Effector CD4-positive, alpha-beta T cell (primary cell): Measurements from ENCODE around the gene ELP2.
"Not testable (repeated sequence)": the region's sequence is repeated elsewhere in the genome, so short reads cannot be mapped to it uniquely, and the experiment has no call there.

Experiments used
- DNase-seq: peaks from one replicate; pipeline ENCODE4 v3.0.0-alpha.2; 2020

ELP2 gene

GRCh38 chr18:36191711-36192110 lies 62.0 kb downstream of the ELP2 start:
- DNase-seq: no peak

DNA sequence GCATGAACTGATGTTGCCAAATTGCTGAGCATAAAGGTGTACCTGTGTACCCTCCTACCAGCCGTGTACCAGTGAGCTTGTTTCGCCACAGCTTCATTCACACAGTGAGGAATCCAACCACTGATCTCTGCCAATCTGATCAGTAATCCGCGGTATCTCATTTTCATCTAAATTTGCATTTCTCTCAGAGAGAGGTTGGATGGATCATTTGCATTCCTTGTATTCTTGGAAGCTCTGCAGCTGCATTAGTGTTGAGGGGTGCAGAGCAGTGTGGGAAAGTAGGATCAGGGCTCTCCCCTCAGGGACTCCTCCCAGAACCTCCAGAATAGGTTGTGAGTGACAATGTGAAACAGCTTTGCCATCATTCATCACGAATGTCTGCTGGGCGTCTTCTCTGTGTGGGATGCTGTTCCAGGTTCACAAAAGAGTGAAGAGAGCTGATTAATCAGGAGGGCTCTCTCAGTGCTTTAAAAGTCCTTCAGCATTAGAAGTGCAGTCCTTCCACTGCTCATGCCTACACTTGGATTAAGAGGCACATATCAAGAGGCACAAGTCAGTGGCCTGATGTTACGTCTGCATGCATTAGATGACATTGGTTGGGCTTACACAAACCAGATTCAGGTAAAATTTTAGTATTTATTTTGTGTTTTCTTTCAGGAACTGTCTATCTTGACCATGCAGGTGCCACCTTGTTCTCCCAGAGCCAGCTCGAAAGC lies 65.1 kb downstream of the ELP2 start:
- no peak for DNase-seq

GRCh38 chr18:36195427-36196122 lies 65.9 kb downstream of the ELP2 start:
- no peak for DNase-seq

DNA sequence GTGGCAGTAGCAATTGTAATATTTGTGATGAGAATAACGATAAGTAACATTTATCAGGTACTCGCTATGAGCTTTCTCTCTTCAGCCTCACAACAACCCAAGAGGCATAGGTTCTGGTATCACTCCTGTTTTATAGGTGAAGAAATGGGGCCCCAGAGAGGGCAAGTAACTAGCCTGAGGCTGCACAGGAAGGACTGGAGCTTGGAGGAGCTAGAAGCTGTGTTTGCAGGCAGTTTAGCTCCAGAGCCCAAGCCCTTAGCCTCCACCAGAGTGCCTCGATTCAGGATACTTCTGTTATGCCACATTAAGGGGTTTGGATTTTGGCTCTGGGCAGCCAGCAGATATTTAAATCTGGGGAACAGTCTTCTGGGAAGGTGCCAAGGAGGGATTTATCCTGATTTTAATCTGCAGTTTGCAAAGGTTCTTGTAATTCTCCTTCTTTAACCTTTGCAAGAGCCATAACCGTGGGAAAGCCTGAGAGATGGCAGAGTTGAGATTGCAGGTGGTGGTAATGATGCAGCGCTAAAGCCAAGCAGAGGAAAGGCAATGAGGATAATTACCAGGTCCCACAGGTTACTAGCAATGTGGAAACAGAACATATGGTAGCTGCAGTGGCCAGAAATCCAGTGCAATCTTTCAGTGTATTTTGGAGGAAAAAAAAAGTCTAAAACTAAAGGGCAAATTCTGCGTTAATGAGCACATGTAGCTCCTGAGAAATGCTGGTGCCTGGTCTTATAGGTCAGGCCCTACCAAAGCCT lies 66.7 kb downstream of the ELP2 start:
- DNase-seq: no peak

DNA sequence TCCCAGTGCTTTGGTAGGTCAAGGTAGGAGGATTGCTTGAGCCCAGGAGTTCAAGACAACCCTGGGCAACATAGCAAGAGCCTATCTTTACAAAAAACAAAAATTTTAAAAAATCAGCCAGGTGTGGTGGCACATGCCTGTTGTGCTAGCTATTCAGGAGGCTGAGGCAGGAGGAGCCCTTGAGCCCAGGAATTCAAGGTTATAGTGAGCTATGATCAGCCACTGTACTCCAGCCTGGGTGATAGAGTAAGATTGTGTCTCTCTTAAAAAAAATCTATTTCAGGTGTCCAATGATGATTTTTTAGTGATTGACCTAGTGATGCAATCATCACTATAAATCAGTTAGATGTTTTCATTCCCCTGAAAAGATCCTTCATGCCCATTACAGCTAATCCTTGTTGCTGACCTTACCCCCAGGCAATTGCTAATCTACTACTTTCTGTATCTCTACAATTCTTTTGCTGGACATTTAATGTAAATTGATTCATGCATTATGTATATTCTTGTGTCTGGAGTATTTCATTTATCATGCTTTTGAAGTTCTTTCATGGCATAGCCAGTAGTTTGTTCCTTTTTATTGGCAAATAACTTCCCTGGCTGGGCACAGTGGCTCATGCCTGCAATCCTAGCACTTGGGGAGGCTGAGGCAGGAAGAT lies 67.9 kb downstream of the ELP2 start:
- no peak for DNase-seq

DNA sequence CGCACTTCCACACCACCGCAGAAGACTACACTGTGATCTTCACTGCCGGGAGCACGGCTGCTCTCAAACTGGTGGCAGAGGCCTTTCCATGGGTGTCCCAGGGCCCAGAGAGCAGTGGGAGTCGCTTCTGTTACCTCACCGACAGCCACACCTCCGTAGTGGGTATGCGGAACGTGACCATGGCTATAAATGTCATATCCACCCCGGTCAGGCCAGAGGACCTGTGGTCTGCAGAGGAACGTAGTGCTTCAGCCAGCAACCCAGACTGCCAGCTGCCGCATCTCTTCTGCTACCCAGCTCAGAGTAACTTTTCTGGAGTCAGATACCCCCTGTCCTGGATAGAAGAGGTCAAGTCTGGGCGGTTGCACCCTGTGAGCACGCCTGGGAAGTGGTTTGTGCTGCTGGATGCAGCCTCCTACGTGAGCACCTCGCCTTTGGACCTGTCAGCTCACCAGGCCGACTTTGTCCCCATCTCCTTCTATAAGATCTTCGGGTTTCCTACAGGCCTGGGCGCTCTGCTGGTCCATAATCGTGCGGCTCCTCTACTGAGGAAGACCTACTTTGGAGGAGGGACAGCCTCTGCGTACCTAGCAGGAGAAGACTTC lies 70.1 kb downstream of the ELP2 start:
- DNase-seq: no peak

- DNase-seq: no peak
Observed at GRCh38 chr18:36200354-36200771, 70.7 kb downstream of the ELP2 start.

DNA sequence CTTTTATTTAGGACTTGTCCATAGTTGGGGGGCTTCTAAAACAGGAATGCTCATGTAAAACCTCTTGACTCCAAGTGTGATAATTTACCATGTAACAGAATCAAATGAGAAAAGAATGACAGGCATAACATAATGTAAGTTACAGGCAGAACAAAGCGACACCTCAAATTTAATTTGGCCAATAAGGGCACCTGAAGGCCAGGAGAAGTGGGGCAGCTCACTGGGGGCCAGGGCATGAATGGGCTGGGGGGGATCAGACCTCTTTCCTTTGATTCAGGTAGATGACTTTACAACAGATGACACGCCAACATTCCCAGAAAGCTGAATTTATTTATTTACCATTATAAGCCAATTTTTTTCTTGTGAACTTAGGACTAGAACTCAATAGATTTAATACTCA lies 72.1 kb downstream of the ELP2 start:
- no peak for DNase-seq

GRCh38 chr18:36203360-36203895 lies 73.7 kb downstream of the ELP2 start:
- DNase-seq: no peak

DNA sequence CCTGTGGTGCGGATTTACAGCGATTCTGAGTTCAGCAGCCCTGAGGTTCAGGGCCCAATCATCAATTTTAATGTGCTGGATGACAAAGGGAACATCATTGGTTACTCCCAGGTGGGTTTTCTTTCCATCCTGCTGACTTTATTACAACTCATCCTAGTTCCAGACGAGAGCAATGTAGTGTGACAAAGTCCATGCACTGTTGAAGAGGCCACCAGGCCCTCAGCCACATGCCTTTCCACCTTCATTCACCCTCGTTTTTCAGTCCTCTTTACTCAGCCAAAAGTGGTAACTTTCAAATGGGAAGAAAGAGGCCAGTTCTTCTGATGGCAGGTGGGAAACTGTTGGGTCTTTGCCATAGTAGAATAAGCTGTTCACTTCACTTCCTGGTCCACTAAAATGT lies 75.5 kb downstream of the ELP2 start:
- DNase-seq: no peak

DNA sequence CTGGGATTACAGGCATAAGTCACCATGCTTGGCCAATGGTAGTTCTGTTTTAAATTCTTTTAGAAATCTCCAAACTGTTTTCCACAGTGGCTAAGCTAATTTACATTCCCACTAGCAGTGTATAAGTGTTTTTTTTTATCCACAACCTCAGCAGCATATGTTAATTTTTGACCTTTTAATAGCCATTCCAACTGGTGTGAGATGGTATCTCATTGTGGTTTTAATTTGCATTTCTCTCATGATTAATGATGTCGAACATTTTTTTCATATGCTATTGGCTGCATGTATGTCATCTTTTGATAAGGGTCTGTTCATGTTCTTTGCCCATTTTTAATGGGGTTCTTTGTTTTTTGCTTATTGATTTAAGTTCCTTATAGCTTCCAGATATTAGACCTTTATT lies 77.6 kb downstream of the ELP2 start:
- no peak for DNase-seq

DNA sequence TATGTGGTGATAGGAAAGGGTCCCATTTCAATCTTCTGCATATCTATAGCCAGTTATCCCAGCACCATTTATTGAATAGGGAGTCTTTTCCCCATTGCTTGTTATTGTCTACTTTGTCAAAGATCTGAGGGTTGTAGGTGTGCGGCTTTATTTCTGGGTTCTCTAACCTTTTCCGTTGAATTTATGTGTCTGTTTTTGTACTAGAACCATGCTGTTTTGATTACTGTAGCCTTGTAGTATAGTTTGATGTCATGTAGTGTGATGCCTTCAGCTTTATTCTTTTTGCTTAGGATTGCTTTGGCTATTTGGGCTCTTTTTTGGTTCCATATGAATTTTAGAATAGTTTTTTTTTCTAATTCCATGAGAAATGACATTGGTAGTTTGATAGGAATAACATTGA lies 78.3 kb downstream of the ELP2 start:
- not testable (repeated sequence) for DNase-seq

DNA sequence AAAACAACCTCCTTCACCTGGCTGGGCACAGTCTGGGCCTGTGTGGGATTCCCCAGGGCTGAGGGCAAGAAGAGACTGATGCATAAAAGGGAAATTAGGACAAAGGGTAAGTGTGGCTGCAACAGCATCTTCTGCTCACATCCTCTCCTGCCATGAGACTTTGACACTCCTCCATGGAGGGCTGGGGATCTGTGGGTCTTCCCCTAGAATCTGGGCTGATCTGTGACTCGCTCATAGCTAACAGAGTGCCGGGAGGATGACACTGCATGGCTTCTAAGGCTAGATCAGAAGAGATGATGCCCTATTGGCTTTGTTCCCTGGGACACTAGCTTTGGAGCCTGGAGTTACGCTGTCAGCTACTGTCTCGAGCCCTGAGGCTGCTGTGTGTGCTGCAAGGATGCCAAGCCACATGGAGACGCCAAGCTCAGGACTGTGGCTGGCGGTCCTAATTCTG lies 81.9 kb downstream of the ELP2 start:
- DNase-seq: no peak

- no peak for DNase-seq
Observed at GRCh38 chr18:36212301-36213171, 82.8 kb downstream of the ELP2 start.

GRCh38 chr18:36214811-36215210 lies 85.1 kb downstream of the ELP2 start:
- no peak for DNase-seq

- DNase-seq: no peak
Observed at GRCh38 chr18:36215577-36215976, 85.9 kb downstream of the ELP2 start.

GRCh38 chr18:36217348-36217747 lies 87.6 kb downstream of the ELP2 start:
- DNase-seq: no peak

- no peak for DNase-seq
Observed at GRCh38 chr18:36229188-36229587, 99.5 kb downstream of the ELP2 start.
